Medulla oblongata (tissue), 1 donor: ENCODE measurements around the gene AGXT.
A peak's percentile ranks its signal among the peaks of the same experiment; 100 is the strongest.

Experiments
- DNase-seq: peaks from one replicate; pipeline ENCODE4 v3.0.0-alpha.2; 2015; ENCODE audit errors: extremely low spot score

Gene AGXT

DNA sequence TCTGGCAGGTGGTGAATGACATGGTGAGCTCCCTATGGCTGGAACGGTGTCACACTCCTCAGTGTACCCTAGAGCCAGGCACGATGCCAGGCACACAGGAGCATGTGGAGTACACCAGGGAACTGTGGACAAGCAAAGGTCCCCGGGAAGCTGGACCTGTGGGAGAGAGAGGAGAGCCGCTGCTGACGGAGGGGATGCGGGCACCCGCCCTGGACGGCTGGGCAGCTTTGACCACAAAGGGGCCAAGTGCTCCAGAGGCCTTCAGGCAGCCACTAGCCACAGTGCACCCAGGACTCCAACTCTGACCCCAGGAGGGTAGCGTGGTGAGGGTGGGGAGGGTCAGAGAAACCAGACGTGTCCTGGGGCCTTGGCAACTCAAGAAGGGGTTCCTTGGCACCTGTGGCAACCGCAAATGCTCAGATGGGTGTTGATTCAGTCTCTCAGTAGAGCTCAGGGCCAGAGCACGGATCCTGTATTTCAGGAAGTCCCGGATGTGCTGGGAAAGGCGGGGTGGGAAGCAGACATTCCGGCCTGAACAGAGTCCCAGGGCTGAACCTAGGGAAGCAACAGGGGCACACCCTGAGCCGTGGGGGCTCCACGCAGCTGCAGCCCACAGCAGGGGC is 29.6 kb downstream of the AGXT start:
- DNase-seq: no peak

DNA sequence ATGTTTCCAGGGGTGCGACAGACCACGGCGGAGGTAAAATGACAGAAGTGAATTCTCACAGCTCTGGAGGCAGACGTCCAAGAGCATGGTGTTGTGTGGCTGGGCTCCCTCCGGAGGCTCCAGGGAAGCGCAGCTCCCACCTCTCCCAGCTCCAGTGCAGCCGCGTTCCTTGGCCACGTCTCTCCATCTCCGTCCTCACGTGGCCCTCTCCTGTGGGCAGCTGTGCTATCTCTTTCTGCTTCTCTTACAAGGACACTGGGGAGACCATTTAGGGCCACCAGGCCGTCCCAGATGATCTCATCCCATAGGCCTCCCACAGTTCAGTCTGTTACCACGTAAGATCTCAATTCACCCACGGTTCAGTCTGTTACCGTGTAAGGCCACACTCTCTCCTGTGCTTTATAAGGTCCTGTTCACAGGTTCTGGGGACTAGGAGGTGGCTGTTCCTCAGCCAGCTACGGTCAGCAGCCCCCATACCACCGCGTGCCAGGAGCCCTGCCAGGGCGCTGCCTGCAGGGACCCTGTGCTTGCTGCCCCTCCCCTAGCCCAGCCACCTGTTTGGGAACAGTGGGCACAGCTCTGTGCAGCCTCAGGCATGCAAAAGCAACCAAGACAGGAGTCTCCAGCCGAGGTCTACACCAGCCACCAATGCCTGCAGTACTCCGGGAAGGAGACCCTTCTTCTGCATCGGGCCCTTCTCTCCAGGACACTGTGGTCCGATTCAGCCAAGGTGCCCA is 30.3 kb downstream of the AGXT start:
- no peak for DNase-seq

GRCh38 chr2:240899468-240899865 is 30.8 kb downstream of the AGXT start:
- DNase-seq: no peak

DNA sequence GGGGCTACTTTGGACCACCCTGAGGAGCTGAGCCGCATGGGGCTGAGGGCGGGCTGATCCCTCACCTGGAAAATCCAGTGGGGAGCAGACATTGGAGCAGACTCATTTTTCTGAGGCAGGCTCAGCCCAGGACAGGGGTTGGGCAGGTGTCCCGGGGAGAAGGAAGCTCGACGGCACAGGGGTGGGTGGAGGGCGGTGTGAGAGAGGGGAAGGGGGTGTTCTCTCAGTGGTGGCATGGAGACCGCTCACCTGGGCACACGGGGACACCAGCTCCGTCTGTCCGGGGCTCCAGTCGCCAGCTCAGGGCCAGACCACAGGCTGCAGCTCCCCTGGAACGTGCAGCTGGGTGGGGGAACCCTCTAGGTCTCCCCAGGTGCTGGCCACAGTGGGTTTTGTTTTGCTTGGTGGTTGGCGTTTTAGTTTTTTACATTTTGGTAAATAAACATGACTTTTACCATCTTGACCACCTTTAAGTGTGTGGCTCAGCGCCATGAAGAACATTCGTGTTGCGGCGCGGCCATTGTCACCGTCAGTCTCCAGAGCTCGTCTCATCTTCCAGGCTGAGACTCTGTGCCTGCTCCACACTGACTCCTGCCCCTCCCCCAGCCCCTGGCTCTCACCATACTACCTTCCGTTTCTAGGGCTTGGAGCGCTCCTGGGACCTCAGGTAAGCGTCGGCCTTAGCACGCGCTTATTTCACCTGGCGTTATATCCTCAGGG is 31.7 kb downstream of the AGXT start:
- DNase-seq: no peak

- no peak for DNase-seq
These were observed 33.5 kb downstream of the AGXT start for GRCh38 chr2:240901986-240902614.

DNA sequence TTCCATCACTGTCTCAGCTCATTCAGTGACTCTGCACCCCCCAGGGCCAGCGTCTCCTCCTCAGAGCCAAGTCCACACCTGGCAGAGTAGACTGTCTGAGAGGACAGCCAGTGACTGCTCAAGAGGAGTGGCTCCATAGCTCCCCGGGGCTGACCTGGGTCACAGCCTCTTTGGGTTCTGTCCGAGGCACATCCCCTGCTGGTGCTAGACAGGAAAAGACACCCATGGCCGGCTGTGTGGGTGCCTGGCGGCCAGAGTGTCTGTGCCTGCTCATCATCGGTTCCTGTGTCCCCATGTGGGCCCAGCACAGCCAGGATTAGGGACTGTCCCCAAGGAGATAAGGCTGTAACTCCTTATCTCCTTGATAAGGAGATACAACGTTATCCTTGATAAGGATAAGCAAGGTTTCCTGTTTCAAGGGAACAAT is 34.0 kb downstream of the AGXT start:
- no peak for DNase-seq

- no peak for DNase-seq
These were observed 34.8 kb downstream of the AGXT start for GRCh38 chr2:240903191-240904060.

DNA sequence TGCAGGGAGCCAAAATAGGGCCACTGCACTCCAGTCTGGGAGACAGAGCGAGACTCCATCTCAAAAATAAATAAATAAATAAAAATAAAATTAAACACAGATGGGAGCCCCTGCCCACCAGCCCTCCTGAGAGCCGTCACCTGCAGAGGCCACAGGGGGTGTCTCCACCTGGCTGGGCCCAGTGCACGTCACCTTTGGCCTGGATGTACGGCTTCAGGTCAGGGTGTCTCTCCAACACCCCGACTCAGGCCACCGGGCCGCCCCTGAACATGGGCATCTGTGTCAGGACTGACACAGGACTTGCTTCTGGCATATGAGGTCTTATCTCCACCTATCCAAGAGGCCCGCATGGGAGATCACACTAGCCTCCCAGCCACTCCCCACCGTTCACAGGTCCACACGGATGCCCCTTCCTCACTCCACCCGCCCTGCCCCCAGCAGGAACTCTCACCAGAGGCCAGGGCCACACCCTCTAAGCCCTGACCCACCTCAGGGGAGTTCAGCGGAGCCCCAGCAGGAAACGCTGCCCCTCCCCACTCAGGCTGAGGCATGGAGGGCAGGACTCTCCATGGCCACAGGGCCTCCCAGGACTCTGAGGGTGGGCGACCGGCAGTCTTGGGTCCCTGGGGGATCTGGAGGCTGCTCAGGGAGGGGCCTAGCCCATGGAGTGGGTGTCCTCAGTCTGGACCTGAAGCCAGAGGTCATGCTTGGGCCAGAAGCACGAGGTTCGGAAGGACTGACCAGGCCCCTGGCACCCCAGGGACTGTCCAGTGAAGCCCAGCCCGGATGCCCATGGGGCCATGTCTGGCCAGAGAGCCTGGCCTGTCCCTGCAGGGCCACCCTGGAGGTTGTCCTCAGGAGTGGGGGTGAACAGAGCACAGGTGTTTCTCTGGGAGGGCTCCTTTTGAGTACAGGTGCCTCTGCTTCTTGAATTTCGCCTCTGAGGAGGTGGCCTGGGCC is 35.9 kb downstream of the AGXT start:
- DNase-seq: no peak

DNA sequence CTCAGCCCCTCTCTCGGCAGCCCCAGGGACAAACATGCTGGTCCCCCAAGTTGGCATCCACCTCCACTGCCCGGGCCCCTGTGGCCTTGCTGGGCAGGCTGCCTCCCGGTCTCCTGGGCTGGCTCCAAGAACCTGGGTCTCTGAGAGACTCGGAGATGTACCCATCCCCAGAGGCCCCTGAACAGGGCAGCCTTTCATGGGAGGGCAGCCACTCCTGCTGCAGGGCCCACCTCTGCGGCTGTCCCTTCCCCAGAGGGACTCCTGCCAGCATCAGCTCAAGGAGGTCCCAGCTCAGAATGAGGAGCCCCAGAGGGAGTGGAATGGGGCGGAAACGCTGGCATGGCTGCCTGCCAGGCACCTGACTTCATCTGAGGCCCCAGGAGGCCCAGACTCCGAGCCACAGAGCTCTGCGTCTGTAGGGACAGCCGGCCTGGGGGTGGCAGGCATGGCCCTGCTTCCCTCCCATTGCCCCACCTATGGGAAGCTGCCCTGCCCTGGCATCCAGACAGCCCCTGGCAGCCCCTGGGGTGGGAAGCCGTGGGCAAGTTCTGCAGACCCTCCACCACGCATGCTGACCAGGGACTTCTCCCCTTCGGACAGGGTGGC is 36.7 kb downstream of the AGXT start:
- no peak for DNase-seq

DNA sequence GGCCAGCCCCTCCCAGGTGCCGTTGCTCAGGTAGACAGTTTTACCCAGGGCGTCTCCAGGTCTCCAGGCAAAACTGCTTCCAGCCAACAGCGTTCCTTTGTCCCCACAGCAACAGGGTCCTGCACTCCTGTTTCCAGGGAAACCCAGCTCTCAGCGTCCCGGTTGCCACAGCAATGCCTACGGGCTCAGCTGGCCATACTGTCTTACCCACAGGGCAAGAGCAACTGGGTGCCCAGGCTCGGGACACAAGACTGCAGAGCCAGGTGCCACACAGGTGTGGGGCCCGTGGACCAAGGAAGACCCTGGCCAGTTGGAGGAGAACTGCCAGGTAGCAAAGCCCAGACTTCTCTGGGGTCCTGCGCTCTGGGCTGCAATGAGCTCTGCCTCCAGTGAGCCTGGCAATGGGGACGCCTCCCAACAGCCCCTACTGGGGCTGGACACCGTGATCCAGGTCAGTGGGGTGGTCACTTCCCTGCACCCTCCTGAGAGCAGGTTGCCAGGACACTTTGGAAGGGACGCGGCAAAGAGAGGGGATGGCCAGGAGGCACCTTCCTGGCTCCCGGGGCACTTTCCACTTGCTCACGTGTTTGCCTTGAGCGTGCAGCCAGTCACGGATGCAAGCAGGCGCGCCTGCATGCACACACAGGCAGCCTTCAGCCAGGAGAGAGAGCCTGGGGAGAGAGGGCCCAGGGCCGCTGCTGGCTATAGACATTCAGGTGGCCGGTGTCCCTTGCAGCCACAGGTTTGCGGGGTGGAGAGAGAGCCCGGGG is 37.7 kb downstream of the AGXT start, which contains the start of gene CROCC2:
Gene CROCC2 (plus strand): TSS at position 196 of the 770 bp plus-strand sequence. CDS start 178 bp downstream, at position 374.
- no peak for DNase-seq

GRCh38 chr2:240906911-240907590 is 38.4 kb downstream of the AGXT start:
- no peak for DNase-seq

- DNase-seq: no peak
These were observed 40.8 kb downstream of the AGXT start for GRCh38 chr2:240909216-240909974.

- no peak for DNase-seq
These were observed 43.1 kb downstream of the AGXT start for GRCh38 chr2:240911641-240912265.

DNA sequence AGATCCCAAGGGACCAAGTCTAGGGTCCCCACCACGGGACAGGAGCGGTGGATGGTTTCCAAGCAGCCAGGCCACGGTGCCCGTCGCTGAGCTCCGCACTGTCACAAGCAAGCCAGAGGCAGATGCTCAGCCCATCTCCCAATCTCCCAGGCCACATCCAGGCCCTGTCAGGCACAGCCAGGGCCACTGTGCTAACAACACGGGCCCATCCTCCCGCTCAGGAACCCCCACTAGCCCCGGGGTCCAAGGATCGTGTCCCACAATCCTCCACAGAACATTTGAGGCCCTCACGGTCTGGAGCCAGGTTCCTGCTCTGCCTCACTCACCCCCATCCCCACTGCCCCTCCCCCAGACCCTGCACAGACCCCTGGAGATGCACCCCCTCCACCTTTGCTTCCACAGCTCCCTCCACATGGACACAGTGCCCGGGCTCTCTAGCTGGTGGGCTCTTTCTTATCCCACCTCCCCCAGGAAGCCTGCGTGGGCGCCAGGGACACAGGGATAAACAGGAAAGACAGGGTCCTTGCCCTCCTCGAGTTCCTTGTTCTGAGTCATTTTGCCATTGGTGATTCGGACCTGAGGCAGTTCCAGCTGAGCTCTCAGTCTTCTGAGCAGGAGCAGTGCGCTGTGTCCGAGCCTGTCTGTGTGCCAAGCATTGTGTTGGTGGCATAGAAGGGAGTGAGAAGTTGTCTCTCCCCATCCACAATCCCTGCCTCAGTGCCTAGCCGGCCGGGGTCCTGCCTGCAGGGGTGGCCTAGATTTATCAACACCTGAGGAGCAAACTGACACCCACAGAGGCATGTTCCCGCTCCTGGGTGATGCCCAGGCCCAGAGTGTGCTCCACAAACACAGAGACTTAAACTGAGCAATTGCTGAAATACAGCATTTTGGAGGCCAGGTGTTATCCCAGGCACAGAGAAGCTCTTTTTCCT is 44.5 kb downstream of the AGXT start:
- DNase-seq: no peak

- peak; percentile 33 for DNase-seq
These were observed 45.4 kb downstream of the AGXT start for GRCh38 chr2:240913810-240914644.
